ENCODE data around the gene ANKUB1. TPM values are rescaled to one million over a fixed set of nuclear protein-coding genes. Genes with fewer than 3 reads are reported as not detected.

Gene ANKUB1
- total and polyA plus RNA-seq, 10 of the 15 experiments (the other 5 are each of a cell fraction or from before 2014, with no cell fraction given) = 0.08 TPM; not detected in 9

DNA sequence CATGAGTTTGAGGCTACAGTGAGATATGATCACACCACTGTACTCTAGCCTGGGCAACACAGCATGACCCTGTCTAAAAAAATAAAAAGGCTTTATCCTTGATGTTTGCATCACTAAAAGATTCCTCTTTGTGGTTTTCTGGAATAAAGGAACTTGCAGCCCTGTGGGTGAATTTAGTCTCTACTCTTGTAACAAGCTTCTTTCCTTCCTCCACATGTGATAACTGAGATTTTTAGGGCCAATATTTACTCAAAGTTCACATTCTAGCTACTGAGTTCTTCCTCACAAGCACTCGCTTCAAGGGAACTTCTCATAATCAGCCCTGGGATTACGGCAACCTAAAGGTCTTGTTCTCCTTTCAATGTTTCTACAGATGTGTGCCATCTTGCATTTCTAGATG is 64.7 kb downstream of the ANKUB1 start:
- ChIA-PET RAD21 (ENCODE audit: unreplicated experiment) (interaction anchor here (0.7 to 1.2 kb wide), 2 partner anchors 157 to 163 kb away, joined by 3 to 4 read pairs; no protein-coding TSS in a partner anchor), CTCF (interaction anchor here (0.7 to 3.0 kb wide), 6 partner anchors 10 to 196 kb away, joined by 3 to 14 read pairs (median 4); no protein-coding TSS in a partner anchor), SMC1A (ENCODE audit: uncharacterized antibody, unreplicated experiment) (interaction anchor here (0.7 to 1.7 kb wide), 7 partner anchors 11 to 200 kb away, joined by 3 to 6 read pairs (median 3); no protein-coding TSS in a partner anchor), POLR2A (interaction anchor here (1.3 kb wide), 1 partner anchor 123 kb away, joined by 3 read pairs; no protein-coding TSS in a partner anchor)
- in situ Hi-C loops (cut with MboI) (no loop called here), intact Hi-C loops (cut with micrococcal nuclease; ENCODE audit: unreplicated experiment) (no loop called here)
- Histone ChIP-seq H3K4me1 (ENCODE audit: control insufficient read depth, insufficient read depth, low read length) (peaks cover 12% of the 10 kb centered on the region), H3K79me2 (ENCODE audit: control insufficient read depth, insufficient read depth, low read length) (no peaks in the 10 kb centered on the region), H3K27me3 (replicated peaks in 1 of 2; ENCODE audit: control insufficient read depth in 2 of 2, insufficient read depth in 2 of 2, low read length in 1 of 2) (no peaks in the 10 kb centered on the region), H3K27ac (ENCODE audit: control insufficient read depth, insufficient read depth) (no peak overlapping the region), H3K9ac (ENCODE audit: control insufficient read depth, insufficient read depth, low read length) (no peak overlapping the region), H2AFZ (ENCODE audit: control insufficient read depth, low read depth, low read length) (no peak overlapping the region), H3K4me2 (ENCODE audit: control insufficient read depth, insufficient read depth) (no peak overlapping the region), H3K36me3 (ENCODE audit: control insufficient read depth in 2 of 2, insufficient read depth in 2 of 2, low read length in 1 of 2) (no peaks in the 10 kb centered on the region), H3K9me3 (replicated peaks; ENCODE audit: control insufficient read depth, insufficient read depth, low read length) (no peaks in the 10 kb centered on the region), H4K20me1 (ENCODE audit: control insufficient read depth, insufficient read depth) (no peaks in the 10 kb centered on the region), H3K4me3 (no peak overlapping the region)
- ATAC-seq (no peak), DNase-seq (ENCODE audit: low read depth, low spot score) (no peak), FAIRE-seq (no peak)
- 98% methylated on average over 2 of the region's 2 CpGs for WGBS (ENCODE audit: insufficient coverage, insufficient replicate concordance, low lambda C conversion rate, missing lambda C conversion rate)
- BruUV-seq (replicated peaks) = no TSS peak
- TF ChIP-seq IKZF1 (conservative IDR thresholded peaks at IDR 0.05) = no peak
- no peak for TF ChIP-seq EED (IDR thresholded peaks at IDR 0.05; ENCODE audit: low read depth)
- TF ChIP-seq SMC3 (IDR thresholded peaks at IDR 0.05; ENCODE audit: borderline replicate concordance, low read length) = no peak
- TF ChIP-seq PAX5 (IDR thresholded peaks at IDR 0.05; ENCODE audit: borderline replicate concordance, low read depth, low read length) = no peak
- TF ChIP-seq, protein P1, sequence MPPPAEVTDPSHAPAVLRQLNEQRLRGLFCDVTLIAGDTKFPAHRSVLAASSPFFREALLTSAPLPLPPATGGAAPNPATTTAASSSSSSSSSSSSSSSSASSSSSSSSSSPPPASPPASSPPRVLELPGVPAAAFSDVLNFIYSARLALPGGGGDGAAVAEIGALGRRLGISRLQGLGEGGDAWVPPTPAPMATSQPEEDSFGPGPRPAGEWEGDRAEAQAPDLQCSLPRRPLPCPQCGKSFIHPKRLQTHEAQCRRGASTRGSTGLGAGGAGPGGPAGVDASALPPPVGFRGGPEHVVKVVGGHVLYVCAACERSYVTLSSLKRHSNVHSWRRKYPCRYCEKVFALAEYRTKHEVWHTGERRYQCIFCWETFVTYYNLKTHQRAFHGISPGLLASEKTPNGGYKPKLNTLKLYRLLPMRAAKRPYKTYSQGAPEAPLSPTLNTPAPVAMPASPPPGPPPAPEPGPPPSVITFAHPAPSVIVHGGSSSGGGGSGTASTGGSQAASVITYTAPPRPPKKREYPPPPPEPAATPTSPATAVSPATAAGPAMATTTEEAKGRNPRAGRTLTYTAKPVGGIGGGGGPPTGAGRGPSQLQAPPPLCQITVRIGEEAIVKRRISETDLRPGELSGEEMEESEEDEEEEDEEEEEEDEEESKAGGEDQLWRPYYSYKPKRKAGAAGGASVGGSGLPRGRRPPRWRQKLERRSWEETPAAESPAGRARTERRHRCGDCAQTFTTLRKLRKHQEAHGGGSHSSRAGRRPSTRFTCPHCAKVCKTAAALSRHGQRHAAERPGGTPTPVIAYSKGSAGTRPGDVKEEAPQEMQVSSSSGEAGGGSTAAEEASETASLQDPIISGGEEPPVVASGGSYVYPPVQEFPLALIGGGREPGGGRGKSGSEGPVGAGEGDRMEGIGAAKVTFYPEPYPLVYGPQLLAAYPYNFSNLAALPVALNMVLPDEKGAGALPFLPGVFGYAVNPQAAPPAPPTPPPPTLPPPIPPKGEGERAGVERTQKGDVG (CRISPR knock-in tag; IDR thresholded peaks at IDR 0.05) = no peak
- TF ChIP-seq, protein P2, sequence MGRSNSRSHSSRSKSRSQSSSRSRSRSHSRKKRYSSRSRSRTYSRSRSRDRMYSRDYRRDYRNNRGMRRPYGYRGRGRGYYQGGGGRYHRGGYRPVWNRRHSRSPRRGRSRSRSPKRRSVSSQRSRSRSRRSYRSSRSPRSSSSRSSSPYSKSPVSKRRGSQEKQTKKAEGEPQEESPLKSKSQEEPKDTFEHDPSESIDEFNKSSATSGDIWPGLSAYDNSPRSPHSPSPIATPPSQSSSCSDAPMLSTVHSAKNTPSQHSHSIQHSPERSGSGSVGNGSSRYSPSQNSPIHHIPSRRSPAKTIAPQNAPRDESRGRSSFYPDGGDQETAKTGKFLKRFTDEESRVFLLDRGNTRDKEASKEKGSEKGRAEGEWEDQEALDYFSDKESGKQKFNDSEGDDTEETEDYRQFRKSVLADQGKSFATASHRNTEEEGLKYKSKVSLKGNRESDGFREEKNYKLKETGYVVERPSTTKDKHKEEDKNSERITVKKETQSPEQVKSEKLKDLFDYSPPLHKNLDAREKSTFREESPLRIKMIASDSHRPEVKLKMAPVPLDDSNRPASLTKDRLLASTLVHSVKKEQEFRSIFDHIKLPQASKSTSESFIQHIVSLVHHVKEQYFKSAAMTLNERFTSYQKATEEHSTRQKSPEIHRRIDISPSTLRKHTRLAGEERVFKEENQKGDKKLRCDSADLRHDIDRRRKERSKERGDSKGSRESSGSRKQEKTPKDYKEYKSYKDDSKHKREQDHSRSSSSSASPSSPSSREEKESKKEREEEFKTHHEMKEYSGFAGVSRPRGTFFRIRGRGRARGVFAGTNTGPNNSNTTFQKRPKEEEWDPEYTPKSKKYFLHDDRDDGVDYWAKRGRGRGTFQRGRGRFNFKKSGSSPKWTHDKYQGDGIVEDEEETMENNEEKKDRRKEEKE (IDR thresholded peaks at IDR 0.05) = no peak
- TF ChIP-seq YY1 (IDR thresholded peaks at IDR 0.05; ENCODE audit: low read depth, low read length) = no peak
- TF ChIP-seq, protein P3, sequence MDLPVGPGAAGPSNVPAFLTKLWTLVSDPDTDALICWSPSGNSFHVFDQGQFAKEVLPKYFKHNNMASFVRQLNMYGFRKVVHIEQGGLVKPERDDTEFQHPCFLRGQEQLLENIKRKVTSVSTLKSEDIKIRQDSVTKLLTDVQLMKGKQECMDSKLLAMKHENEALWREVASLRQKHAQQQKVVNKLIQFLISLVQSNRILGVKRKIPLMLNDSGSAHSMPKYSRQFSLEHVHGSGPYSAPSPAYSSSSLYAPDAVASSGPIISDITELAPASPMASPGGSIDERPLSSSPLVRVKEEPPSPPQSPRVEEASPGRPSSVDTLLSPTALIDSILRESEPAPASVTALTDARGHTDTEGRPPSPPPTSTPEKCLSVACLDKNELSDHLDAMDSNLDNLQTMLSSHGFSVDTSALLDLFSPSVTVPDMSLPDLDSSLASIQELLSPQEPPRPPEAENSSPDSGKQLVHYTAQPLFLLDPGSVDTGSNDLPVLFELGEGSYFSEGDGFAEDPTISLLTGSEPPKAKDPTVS (IDR thresholded peaks at IDR 0.05; ENCODE audit: low read depth, low read length) = no peak
- TF ChIP-seq MTA2 (IDR thresholded peaks at IDR 0.05; ENCODE audit: low read depth) = no peak
- TF ChIP-seq BACH1 (IDR thresholded peaks at IDR 0.05; ENCODE audit: borderline replicate concordance) = no peak
- TF ChIP-seq POLR2AphosphoS5 (IDR thresholded peaks at IDR 0.05; ENCODE audit: low read length) = no peak
- no peak for TF ChIP-seq PAX8 (IDR thresholded peaks at IDR 0.05)
- TF ChIP-seq, protein P4, sequence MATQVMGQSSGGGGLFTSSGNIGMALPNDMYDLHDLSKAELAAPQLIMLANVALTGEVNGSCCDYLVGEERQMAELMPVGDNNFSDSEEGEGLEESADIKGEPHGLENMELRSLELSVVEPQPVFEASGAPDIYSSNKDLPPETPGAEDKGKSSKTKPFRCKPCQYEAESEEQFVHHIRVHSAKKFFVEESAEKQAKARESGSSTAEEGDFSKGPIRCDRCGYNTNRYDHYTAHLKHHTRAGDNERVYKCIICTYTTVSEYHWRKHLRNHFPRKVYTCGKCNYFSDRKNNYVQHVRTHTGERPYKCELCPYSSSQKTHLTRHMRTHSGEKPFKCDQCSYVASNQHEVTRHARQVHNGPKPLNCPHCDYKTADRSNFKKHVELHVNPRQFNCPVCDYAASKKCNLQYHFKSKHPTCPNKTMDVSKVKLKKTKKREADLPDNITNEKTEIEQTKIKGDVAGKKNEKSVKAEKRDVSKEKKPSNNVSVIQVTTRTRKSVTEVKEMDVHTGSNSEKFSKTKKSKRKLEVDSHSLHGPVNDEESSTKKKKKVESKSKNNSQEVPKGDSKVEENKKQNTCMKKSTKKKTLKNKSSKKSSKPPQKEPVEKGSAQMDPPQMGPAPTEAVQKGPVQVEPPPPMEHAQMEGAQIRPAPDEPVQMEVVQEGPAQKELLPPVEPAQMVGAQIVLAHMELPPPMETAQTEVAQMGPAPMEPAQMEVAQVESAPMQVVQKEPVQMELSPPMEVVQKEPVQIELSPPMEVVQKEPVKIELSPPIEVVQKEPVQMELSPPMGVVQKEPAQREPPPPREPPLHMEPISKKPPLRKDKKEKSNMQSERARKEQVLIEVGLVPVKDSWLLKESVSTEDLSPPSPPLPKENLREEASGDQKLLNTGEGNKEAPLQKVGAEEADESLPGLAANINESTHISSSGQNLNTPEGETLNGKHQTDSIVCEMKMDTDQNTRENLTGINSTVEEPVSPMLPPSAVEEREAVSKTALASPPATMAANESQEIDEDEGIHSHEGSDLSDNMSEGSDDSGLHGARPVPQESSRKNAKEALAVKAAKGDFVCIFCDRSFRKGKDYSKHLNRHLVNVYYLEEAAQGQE (IDR thresholded peaks at IDR 0.05; ENCODE audit: low read depth, low read length) = no peak
- no peak for TF ChIP-seq SPI1 (IDR thresholded peaks at IDR 0.05; ENCODE audit: borderline replicate concordance, insufficient read depth, low read depth, low read length)

All from GM12878 (cell line).